C4-2B (cell line): Measurements from ENCODE around the gene SLC25A29.

Source experiments
- ZFX ChIP-seq: fragments of 450-650 bp; IDR thresholded peaks from 2 replicates; pipeline ENCODE4 v1.6.1; 2017
- TF ChIP-seq, protein P1 (sequence below): fragments of 450-650 bp; conservative IDR thresholded peaks from 2 replicates; pipeline ENCODE4 v1.5.1; 2017; ENCODE audit warnings: mild to moderate bottlenecking

DNA sequence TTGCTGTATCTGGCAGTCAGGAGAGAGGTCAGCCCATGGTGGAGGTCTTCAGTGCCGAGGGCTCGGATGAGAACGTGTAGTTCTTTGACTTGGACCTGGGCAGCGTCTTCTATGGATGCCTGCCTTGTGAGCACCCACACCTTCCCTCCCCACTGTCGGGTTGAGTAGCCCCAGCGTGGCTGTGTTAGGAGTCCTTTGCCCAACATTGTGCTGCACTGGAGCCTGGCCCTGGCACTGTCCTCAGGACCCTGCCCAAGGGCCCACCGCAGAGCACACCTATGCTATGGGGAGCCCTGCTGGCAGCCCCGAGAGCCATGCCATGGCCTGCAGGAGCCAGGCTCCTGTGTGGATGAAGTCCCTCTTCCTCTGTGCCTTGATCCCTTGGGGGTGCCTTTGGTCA is 26.7 kb downstream of the SLC25A29 start:
- TF ChIP-seq, protein P1, sequence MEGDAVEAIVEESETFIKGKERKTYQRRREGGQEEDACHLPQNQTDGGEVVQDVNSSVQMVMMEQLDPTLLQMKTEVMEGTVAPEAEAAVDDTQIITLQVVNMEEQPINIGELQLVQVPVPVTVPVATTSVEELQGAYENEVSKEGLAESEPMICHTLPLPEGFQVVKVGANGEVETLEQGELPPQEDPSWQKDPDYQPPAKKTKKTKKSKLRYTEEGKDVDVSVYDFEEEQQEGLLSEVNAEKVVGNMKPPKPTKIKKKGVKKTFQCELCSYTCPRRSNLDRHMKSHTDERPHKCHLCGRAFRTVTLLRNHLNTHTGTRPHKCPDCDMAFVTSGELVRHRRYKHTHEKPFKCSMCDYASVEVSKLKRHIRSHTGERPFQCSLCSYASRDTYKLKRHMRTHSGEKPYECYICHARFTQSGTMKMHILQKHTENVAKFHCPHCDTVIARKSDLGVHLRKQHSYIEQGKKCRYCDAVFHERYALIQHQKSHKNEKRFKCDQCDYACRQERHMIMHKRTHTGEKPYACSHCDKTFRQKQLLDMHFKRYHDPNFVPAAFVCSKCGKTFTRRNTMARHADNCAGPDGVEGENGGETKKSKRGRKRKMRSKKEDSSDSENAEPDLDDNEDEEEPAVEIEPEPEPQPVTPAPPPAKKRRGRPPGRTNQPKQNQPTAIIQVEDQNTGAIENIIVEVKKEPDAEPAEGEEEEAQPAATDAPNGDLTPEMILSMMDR = no peak
- no peak for TF ChIP-seq ZFX
